ENCODE data around the gene MARCHF11. TPM values are rescaled to one million over a fixed set of nuclear protein-coding genes. Genes with fewer than 3 reads are reported as not detected.

Gene MARCHF11
- total and polyA plus RNA-seq, 9 donors, result 0.24 to 0.27 (median 0.25) TPM; not detected in 5

DNA sequence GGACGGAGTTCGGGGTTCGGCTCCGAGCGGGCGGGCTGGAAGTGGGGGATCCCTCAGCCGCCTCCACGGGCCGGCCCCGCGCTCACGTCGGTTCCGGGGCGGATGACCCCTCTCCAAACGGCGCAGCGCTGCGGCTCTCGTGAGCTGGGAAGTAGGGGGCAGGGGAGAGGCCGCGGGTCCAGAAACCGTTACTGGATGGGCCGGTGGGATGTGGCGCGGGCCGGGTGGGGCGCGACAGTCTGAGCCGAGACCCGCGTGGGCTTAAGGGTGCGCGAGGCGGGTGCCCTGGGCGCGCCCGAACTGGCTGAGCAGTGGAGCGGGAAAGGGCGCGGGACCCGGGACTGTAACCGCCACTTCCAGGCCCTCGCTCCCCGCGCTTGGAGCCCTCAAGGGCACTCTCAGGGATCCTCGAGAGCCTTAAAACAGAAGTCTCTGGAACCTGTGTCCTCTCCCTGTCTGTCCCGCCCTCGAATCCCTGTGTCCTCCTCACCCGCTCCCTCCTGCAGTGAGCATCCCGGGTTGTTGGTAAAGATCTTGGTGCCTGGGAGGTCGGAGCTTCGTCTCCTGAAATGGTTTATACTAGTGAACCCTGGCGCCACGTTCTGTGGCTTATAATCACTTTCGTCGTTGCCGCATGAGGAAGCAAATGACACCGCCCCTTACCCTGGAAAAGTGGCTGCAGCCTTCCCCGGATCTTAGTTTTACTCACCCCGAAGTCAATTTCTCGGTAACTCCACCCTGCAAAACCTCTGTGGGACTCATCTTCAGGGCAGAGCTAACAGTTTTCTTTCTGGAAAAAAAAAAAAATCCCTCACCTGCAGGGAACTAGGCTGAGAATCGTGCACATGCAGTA is 571 bp upstream of the MARCHF11 start:
- Histone ChIP-seq H3K27me3 (no peaks in the 10 kb centered on the region), H3K36me3 (no peaks in the 10 kb centered on the region), H3K4me1 (ENCODE audit: insufficient read depth) (peaks cover 3% of the 10 kb centered on the region), H3K4me3 (no peak overlapping the region), H3K9me3 (no peaks in the 10 kb centered on the region), H3K27ac (no peak overlapping the region)
- DNase-seq, result peak in 1 of 5 donors; percentile 24
- TF ChIP-seq CTCF (IDR thresholded peaks at IDR 0.05) (no peak), EP300 (IDR thresholded peaks at IDR 0.05) (no peak), POLR2A (IDR thresholded peaks at IDR 0.05) (no peak)
- intact Hi-C loops (cut with DNase I), result no loop called here
- WGBS, 3 donors, result 1 to 5% (median 3%) methylated on average over 62 to 63 of the region's 63 CpGs

DNA sequence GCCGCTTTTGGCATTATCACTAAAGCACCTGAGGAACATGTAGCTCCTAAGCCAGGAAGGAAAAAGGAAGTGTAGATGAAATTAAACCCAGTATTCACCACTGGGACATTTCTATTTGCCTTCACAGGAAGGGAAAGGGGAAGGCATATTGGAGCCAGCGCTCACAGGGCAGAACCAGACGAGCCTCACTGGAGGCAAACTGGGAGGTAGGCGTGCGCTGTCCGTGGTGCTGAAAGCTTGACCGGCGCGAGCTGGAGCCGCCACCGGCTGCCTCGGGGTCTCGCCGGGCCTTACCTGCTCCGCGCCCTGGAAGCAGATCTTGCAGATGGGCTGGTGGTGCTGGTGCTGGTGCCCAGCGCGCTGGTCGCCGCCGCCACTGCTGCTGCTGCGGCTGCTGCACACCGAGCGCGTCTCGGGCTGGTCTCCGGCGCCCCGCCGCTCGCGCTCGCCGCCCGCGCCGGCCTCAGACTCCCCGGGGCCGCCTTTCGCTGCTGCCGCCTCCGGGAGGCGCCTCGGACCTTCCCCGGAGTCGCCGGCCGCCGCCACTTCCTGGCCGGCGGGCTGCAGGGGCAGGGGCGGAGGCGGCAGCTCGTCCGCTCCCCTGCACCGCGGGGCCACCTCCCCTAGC is 732 bp downstream of the MARCHF11 start:
- intact Hi-C loops (cut with DNase I), result no loop called here
- H3K9me3 ChIP-seq, result no peaks in the 10 kb centered on the region
- H3K27ac ChIP-seq, result no peak overlapping the region
- WGBS, 3 donors, result 2% methylated on average over 37 to 57 of the region's 57 CpGs
- H3K36me3 ChIP-seq, result no peaks in the 10 kb centered on the region
- TF ChIP-seq EP300 (IDR thresholded peaks at IDR 0.05) (no peak), POLR2A (IDR thresholded peaks at IDR 0.05) (no peak), CTCF (IDR thresholded peaks at IDR 0.05) (no peak)
- peaks cover 3% of the 10 kb centered on the region for H3K4me1 ChIP-seq (ENCODE audit: insufficient read depth)
- no peak overlapping the region for H3K4me3 ChIP-seq
- no peaks in the 10 kb centered on the region for H3K27me3 ChIP-seq
- DNase-seq, result peak; percentile 65 to 86 (median 81)

DNA sequence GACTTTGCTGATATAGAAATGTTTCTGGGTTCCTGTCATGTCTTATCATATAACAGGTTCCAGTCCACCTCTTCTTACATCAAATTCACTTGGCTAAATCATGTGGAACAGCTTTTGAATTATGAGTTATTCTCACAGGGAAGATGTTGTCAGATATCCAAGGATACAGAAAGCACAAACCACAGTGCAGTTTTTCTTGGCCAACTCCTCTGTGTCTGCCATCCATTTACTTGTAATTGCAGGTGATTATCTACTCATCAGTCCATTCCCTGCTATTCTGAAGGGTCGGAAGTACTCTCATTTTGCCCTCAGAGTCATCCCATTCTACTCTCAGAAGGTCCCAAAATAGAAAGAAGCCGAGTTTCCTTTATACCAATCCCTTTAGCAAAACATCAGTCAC is 10.0 kb downstream of the MARCHF11 start:
- H3K4me3 ChIP-seq, result no peak overlapping the region
- H3K4me1 ChIP-seq (ENCODE audit: insufficient read depth), result no peaks in the 10 kb centered on the region
- H3K36me3 ChIP-seq, result no peaks in the 10 kb centered on the region
- intact Hi-C loops (cut with DNase I), result no loop called here
- no peaks in the 10 kb centered on the region for H3K27me3 ChIP-seq
- 46 to 60% (median 46%) methylated on average over 2 of the region's 2 CpGs for WGBS, 3 donors
- H3K9me3 ChIP-seq, result no peaks in the 10 kb centered on the region
- H3K27ac ChIP-seq, result no peak overlapping the region
- TF ChIP-seq EP300 (IDR thresholded peaks at IDR 0.05) (no peak), CTCF (IDR thresholded peaks at IDR 0.05) (no peak), POLR2A (IDR thresholded peaks at IDR 0.05) (no peak)
- DNase-seq, result no peak

DNA sequence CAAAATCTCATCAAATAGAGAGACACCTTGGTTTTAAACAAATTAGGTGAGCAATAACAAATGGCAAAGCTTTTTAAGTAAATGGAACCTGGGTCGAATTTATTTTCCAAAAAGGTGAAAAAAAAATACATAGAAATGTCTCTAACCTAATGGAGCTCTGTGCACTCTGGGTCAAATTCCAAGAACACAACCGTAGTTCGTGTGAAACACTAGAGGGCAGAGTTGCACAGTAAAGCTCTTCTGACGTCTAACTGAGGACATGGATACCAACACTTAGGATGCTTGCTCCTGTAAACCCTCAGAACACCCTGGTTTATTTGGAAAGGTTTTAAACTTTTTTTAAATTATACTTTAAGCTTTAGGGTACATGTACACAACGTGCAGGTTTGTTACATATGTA is 18.9 kb downstream of the MARCHF11 start:
- TF ChIP-seq POLR2A (IDR thresholded peaks at IDR 0.05) (no peak), EP300 (IDR thresholded peaks at IDR 0.05) (no peak), CTCF (IDR thresholded peaks at IDR 0.05) (peak in 1 of 3 donors; percentile 6)
- Histone ChIP-seq H3K27me3 (no peaks in the 10 kb centered on the region), H3K36me3 (no peaks in the 10 kb centered on the region), H3K9me3 (no peaks in the 10 kb centered on the region), H3K27ac (no peak overlapping the region), H3K4me3 (no peak overlapping the region), H3K4me1 (ENCODE audit: insufficient read depth) (no peaks in the 10 kb centered on the region)
- no peak for DNase-seq
- 5 to 7% (median 7%) methylated on average over 5 of the region's 5 CpGs for WGBS, 3 donors
- intact Hi-C loops (cut with DNase I), result no loop called here

Data from ovary (tissue), 9 donors.